GM20000 (cell line): ENCODE measurements around the gene SAP130.

Experiments
- DNase-seq: peaks from one replicate; pipeline ENCODE4 v3.0.0; 2012; ENCODE audit warnings: low spot score
- TF ChIP-seq, protein P1 (sequence below): IDR thresholded peaks from 2 replicates; pipeline ENCODE4 v1.5.1; 2012; ENCODE audit warnings: mild to moderate bottlenecking, control low read depth; ENCODE audit errors: extremely low read depth, missing control alignments

The SAP130 gene

GRCh38 chr2:127953128-127953718 lies 74.6 kb downstream of the SAP130 start:
- TF ChIP-seq, protein P1, sequence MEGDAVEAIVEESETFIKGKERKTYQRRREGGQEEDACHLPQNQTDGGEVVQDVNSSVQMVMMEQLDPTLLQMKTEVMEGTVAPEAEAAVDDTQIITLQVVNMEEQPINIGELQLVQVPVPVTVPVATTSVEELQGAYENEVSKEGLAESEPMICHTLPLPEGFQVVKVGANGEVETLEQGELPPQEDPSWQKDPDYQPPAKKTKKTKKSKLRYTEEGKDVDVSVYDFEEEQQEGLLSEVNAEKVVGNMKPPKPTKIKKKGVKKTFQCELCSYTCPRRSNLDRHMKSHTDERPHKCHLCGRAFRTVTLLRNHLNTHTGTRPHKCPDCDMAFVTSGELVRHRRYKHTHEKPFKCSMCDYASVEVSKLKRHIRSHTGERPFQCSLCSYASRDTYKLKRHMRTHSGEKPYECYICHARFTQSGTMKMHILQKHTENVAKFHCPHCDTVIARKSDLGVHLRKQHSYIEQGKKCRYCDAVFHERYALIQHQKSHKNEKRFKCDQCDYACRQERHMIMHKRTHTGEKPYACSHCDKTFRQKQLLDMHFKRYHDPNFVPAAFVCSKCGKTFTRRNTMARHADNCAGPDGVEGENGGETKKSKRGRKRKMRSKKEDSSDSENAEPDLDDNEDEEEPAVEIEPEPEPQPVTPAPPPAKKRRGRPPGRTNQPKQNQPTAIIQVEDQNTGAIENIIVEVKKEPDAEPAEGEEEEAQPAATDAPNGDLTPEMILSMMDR = no peak
- no peak for DNase-seq

GRCh38 chr2:127951026-127951425 lies 76.8 kb downstream of the SAP130 start:
- no peak for DNase-seq
- TF ChIP-seq, protein P1 = no peak

GRCh38 chr2:127950264-127950663 lies 77.6 kb downstream of the SAP130 start:
- TF ChIP-seq, protein P1 = no peak
- peak; percentile 11 for DNase-seq

- DNase-seq = no peak
- TF ChIP-seq, protein P1 = no peak
Observed at GRCh38 chr2:127945281-127945680, 82.6 kb downstream of the SAP130 start.

GRCh38 chr2:127943186-127943585 lies 84.7 kb downstream of the SAP130 start:
- no peak for DNase-seq
- TF ChIP-seq, protein P1 = no peak

- DNase-seq = no peak
- TF ChIP-seq, protein P1 = no peak
Observed at GRCh38 chr2:127942002-127942401, 85.9 kb downstream of the SAP130 start.

- DNase-seq = no peak
- TF ChIP-seq, protein P1 = no peak
Observed at GRCh38 chr2:127941461-127941860, 86.4 kb downstream of the SAP130 start.
